Epithelial cell of proximal tubule (primary cell): ENCODE results near the gene SCGB3A2. TPM values are rescaled to one million over a fixed set of nuclear protein-coding genes. Genes with fewer than 3 reads are reported as not detected.

ENCODE experiments used
- DNase-seq: peaks from one replicate; pipeline ENCODE4 v3.0.0-alpha.2; 2011; ENCODE audit warnings: low read depth
- H3K4me3 ChIP-seq: 2 replicates; pipeline ENCODE4 v1.5.1; 2011; ENCODE audit warnings: low read depth, mild to moderate bottlenecking, low read length
- CTCF ChIP-seq: conservative IDR thresholded peaks from 2 replicates; pipeline ENCODE4 v1.5.1; 2012; ENCODE audit warnings: low read depth, mild to moderate bottlenecking, low read length
- total RNA-seq: library from RNA; depleted of rRNA; stranded (reverse); fragments of >200 nt; gene quantifications from 2 replicates; pipeline ENCODE4 v1.2.3, GENCODE V29; 2015

The SCGB3A2 gene
- not detected in 2 replicates for total RNA-seq

GRCh38 chr5:147878066-147878759, at the start of gene SCGB3A2:
Gene SCGB3A2 (plus strand): TSS chr5:147878711. CDS start chr5:147878804, 93 bp downstream.
- H3K4me3 ChIP-seq: no peak within 1 kb of the TSS
- no peak for DNase-seq
- TF ChIP-seq CTCF: no peak

GRCh38 chr5:147830035-147830434, 48.5 kb upstream of the SCGB3A2 start:
- DNase-seq: no peak
- no peak for TF ChIP-seq CTCF
- H3K4me3 ChIP-seq: no peak overlapping the region

GRCh38 chr5:147831465-147831864, 47.0 kb upstream of the SCGB3A2 start, which contains the start of gene SPINK1:
Gene SPINK1 (minus strand): TSS chr5:147831671. CDS start chr5:147831577, 94 bp downstream.
- no peak within 1 kb of the TSS for H3K4me3 ChIP-seq
- TF ChIP-seq CTCF: no peak
- DNase-seq: no peak

- H3K4me3 ChIP-seq: no peak overlapping the region
- TF ChIP-seq CTCF: no peak
- no peak for DNase-seq
Observed at GRCh38 chr5:147832541-147832940, 46.0 kb upstream of the SCGB3A2 start.

GRCh38 chr5:147835386-147835798, 43.1 kb upstream of the SCGB3A2 start:
- no peak overlapping the region for H3K4me3 ChIP-seq
- TF ChIP-seq CTCF: no peak
- no peak for DNase-seq

- TF ChIP-seq CTCF: no peak
- DNase-seq: no peak
- no peak overlapping the region for H3K4me3 ChIP-seq
Observed at GRCh38 chr5:147836439-147836838, 42.1 kb upstream of the SCGB3A2 start.

- no peak for TF ChIP-seq CTCF
- H3K4me3 ChIP-seq: no peak overlapping the region
- DNase-seq: no peak
Observed at GRCh38 chr5:147842869-147843268, 35.6 kb upstream of the SCGB3A2 start.
